Measurements from ENCODE around the gene HERC6. TPM values are rescaled to one million over a fixed set of nuclear protein-coding genes. Genes with fewer than 3 reads are reported as not detected.

Gene HERC6
- polyA plus RNA-seq, 1 of the 3 experiments (the other 2 are of a cell fraction): 1.7 TPM

DNA sequence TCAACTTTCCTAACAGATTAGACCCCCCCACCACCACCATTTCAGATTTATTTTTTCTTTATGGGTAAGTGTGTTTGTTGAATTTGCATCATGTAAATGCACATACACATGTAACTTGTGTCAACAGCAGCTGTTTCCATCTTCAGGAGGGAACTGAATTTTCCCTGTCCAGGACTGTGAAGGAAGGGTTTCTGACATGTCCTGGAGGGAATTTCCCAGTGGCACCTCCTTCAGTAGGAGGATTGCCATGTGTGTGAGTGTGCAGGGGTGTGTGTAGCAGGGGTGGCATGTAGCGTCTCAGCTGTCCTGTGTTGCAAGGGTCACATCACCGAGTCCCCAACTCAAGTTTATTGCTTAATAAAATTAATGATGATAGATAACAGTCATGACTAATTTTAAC lies 19.7 kb downstream of the HERC6 start:
- H3K9ac ChIP-seq: no peak overlapping the region
- no peak overlapping the region for H2AFZ ChIP-seq (ENCODE audit: low read depth)
- POLR2A ChIA-PET: no interaction called here
- H3K9me3 ChIP-seq: no peaks in the 10 kb centered on the region
- H3K27me3 ChIP-seq (ENCODE audit: insufficient read depth): no peaks in the 10 kb centered on the region
- H3K79me2 ChIP-seq (ENCODE audit: insufficient read depth): no peaks in the 10 kb centered on the region
- no peaks in the 10 kb centered on the region for H3K9me2 ChIP-seq
- WGBS (ENCODE audit: low lambda C conversion rate): 68% methylated on average over 2 of the region's 2 CpGs
- no peaks in the 10 kb centered on the region for H3F3A ChIP-seq (replicated peaks; ENCODE audit: insufficient read depth)
- no peak for DNase-seq
- H3K4me1 ChIP-seq (ENCODE audit: control insufficient read depth in 1 of 2, insufficient read depth in 2 of 2, low read depth in 1 of 2, low read length in 1 of 2): no peaks in the 10 kb centered on the region
- no peak overlapping the region for H3K4me2 ChIP-seq
- H3K27ac ChIP-seq (ENCODE audit: low read depth in 2 of 2, low read length in 1 of 2): no peak overlapping the region
- no peaks in the 10 kb centered on the region for H4K20me1 ChIP-seq (ENCODE audit: insufficient read depth)
- TF ChIP-seq, protein P1, sequence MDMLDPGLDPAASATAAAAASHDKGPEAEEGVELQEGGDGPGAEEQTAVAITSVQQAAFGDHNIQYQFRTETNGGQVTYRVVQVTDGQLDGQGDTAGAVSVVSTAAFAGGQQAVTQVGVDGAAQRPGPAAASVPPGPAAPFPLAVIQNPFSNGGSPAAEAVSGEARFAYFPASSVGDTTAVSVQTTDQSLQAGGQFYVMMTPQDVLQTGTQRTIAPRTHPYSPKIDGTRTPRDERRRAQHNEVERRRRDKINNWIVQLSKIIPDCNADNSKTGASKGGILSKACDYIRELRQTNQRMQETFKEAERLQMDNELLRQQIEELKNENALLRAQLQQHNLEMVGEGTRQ (IDR thresholded peaks at IDR 0.05; ENCODE audit: borderline replicate concordance, low read depth, low read length): no peak
- no peak for TF ChIP-seq MEF2A (IDR thresholded peaks at IDR 0.05; ENCODE audit: borderline replicate concordance, low read depth)
- no peak for TF ChIP-seq SMC3 (IDR thresholded peaks at IDR 0.05; ENCODE audit: low read depth, low read length)
- no peak for TF ChIP-seq EP300 (IDR thresholded peaks at IDR 0.05; ENCODE audit: borderline replicate concordance in 1 of 2, low read depth in 1 of 2, low read length in 1 of 2)
- H3K4me3 ChIP-seq (ENCODE audit: low read depth in 2 of 2, low read length in 1 of 2): no peak overlapping the region
- CTCF ChIA-PET: no interaction called here
- H3K36me3 ChIP-seq (replicated peaks in 1 of 2; ENCODE audit: control insufficient read depth in 1 of 2, insufficient read depth in 2 of 2, low read length in 1 of 2): no peaks in the 10 kb centered on the region

DNA sequence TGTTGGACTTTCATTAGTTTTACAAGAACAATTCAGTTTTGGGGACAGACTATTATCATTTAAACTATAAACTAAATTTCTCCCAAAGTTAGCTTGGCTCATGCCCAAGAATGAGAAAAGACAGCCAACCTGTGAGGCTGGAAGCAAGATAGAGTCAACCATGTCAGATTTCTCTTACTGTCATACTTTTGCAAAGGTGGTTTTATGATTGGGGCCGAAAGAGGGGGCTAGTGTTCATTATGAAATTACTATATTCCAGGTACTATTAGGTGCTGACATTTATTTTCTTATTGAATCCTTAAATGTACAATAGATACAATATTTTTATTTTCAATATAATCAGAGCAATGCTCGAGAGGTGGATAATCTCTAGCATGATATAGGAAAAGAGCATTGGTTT lies 30.6 kb downstream of the HERC6 start:
- POLR2A ChIA-PET: no interaction called here
- H3K27me3 ChIP-seq (ENCODE audit: insufficient read depth): no peaks in the 10 kb centered on the region
- no peaks in the 10 kb centered on the region for H3K9me2 ChIP-seq
- H3K27ac ChIP-seq (ENCODE audit: low read depth in 2 of 2, low read length in 1 of 2): no peak overlapping the region
- no peak overlapping the region for H3K4me3 ChIP-seq (ENCODE audit: low read depth in 2 of 2, low read length in 1 of 2)
- no peaks in the 10 kb centered on the region for H4K20me1 ChIP-seq (ENCODE audit: insufficient read depth)
- no peak overlapping the region for H2AFZ ChIP-seq (ENCODE audit: low read depth)
- H3K4me2 ChIP-seq: no peak overlapping the region
- H3K79me2 ChIP-seq (ENCODE audit: insufficient read depth): no peaks in the 10 kb centered on the region
- no peak overlapping the region for H3K9ac ChIP-seq
- DNase-seq: no peak
- H3F3A ChIP-seq (replicated peaks; ENCODE audit: insufficient read depth): no peaks in the 10 kb centered on the region
- H3K4me1 ChIP-seq (ENCODE audit: control insufficient read depth in 1 of 2, insufficient read depth in 2 of 2, low read depth in 1 of 2, low read length in 1 of 2): no peaks in the 10 kb centered on the region
- no peaks in the 10 kb centered on the region for H3K36me3 ChIP-seq (replicated peaks in 1 of 2; ENCODE audit: control insufficient read depth in 1 of 2, insufficient read depth in 2 of 2, low read length in 1 of 2)
- WGBS (ENCODE audit: low lambda C conversion rate): 60% methylated on average over 2 of the region's 2 CpGs
- H3K9me3 ChIP-seq: no peaks in the 10 kb centered on the region
- CTCF ChIA-PET: no interaction called here
- TF ChIP-seq TAF1 (IDR thresholded peaks at IDR 0.05; ENCODE audit: borderline replicate concordance, low read depth, low read length) (no peak), TCF12 (IDR thresholded peaks at IDR 0.05) (no peak), RXRA (IDR thresholded peaks at IDR 0.05; ENCODE audit: borderline replicate concordance, low read depth) (no peak), FOXM1 (IDR thresholded peaks at IDR 0.05; ENCODE audit: low read depth) (no peak), FOXJ3 (CRISPR knock-in tag; IDR thresholded peaks at IDR 0.05) (no peak), NFIC (IDR thresholded peaks at IDR 0.05; ENCODE audit: borderline replicate concordance) (no peak), EP300 (IDR thresholded peaks at IDR 0.05; ENCODE audit: borderline replicate concordance in 1 of 2, low read depth in 1 of 2, low read length in 1 of 2) (no peak), RFX5 (IDR thresholded peaks at IDR 0.05; ENCODE audit: low read length) (no peak), EZH2phosphoT487 (IDR thresholded peaks at IDR 0.05; ENCODE audit: borderline replicate concordance, low read depth) (no peak), MXI1 (IDR thresholded peaks at IDR 0.05; ENCODE audit: low read depth, low read length) (no peak), MEF2A (IDR thresholded peaks at IDR 0.05; ENCODE audit: borderline replicate concordance, low read depth) (no peak), RAD21 (IDR thresholded peaks at IDR 0.05; ENCODE audit: low read length) (no peak), GABPA (IDR thresholded peaks at IDR 0.05; ENCODE audit: low read depth) (no peak), ELF1 (IDR thresholded peaks at IDR 0.05) (no peak), SMC3 (IDR thresholded peaks at IDR 0.05; ENCODE audit: low read depth, low read length) (no peak), CHD2 (IDR thresholded peaks at IDR 0.05; ENCODE audit: low read length, partially characterized antibody) (no peak), YY1 (IDR thresholded peaks at IDR 0.05; ENCODE audit: low read depth) (no peak)
- TF ChIP-seq, protein P2, sequence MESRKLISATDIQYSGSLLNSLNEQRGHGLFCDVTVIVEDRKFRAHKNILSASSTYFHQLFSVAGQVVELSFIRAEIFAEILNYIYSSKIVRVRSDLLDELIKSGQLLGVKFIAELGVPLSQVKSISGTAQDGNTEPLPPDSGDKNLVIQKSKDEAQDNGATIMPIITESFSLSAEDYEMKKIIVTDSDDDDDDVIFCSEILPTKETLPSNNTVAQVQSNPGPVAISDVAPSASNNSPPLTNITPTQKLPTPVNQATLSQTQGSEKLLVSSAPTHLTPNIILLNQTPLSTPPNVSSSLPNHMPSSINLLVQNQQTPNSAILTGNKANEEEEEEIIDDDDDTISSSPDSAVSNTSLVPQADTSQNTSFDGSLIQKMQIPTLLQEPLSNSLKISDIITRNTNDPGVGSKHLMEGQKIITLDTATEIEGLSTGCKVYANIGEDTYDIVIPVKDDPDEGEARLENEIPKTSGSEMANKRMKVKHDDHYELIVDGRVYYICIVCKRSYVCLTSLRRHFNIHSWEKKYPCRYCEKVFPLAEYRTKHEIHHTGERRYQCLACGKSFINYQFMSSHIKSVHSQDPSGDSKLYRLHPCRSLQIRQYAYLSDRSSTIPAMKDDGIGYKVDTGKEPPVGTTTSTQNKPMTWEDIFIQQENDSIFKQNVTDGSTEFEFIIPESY (IDR thresholded peaks at IDR 0.05; ENCODE audit: borderline replicate concordance, low read depth): no peak
- TF ChIP-seq, protein P3, sequence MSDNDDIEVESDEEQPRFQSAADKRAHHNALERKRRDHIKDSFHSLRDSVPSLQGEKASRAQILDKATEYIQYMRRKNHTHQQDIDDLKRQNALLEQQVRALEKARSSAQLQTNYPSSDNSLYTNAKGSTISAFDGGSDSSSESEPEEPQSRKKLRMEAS (IDR thresholded peaks at IDR 0.05; ENCODE audit: low read depth): no peak
- TF ChIP-seq, protein P4, sequence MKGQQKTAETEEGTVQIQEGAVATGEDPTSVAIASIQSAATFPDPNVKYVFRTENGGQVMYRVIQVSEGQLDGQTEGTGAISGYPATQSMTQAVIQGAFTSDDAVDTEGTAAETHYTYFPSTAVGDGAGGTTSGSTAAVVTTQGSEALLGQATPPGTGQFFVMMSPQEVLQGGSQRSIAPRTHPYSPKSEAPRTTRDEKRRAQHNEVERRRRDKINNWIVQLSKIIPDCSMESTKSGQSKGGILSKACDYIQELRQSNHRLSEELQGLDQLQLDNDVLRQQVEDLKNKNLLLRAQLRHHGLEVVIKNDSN (IDR thresholded peaks at IDR 0.05; ENCODE audit: borderline replicate concordance, low read depth): no peak
